Subcutaneous adipose tissue (tissue), 4 donors: ENCODE data around the gene SNX19. TPM values are rescaled to one million over a fixed set of nuclear protein-coding genes. Genes with fewer than 3 reads are reported as not detected.

ENCODE experiments used
- CTCF ChIP-seq: fragments of 450-650 bp; IDR thresholded peaks from one replicate; pipeline ENCODE4 v1.5.1; 2016; ENCODE audit warnings: low read depth, mild to moderate bottlenecking, control low read depth, antibody characterized with exemption, moderate library complexity
- total RNA-seq, 4 donors: library from RNA; depleted of rRNA; stranded (reverse); fragments of >200 nt; gene quantifications; one replicate each; pipeline ENCODE4 v1.1.0, GENCODE V29; 2016

The SNX19 gene
- total RNA-seq, 4 donors from 2014 or later: 86.0 to 170 (median 103) TPM

- TF ChIP-seq CTCF: no peak
Observed at GRCh38 chr11:130879836-130880235, 36.4 kb downstream of the SNX19 start.

GRCh38 chr11:130876931-130877915 is 39.1 kb downstream of the SNX19 start:
- no peak for TF ChIP-seq CTCF

- TF ChIP-seq CTCF: no peak
Observed at GRCh38 chr11:130876100-130876499, 40.2 kb downstream of the SNX19 start.

GRCh38 chr11:130874955-130875531 is 41.2 kb downstream of the SNX19 start:
- no peak for TF ChIP-seq CTCF

- no peak for TF ChIP-seq CTCF
Observed at GRCh38 chr11:130874396-130874795, 41.9 kb downstream of the SNX19 start.

- TF ChIP-seq CTCF: no peak
Observed at GRCh38 chr11:130873761-130874160, 42.5 kb downstream of the SNX19 start.

- no peak for TF ChIP-seq CTCF
Observed at GRCh38 chr11:130872981-130873380, 43.3 kb downstream of the SNX19 start.
